ENCODE measurements around the gene CATSPERD. TPM values are rescaled to one million over a fixed set of nuclear protein-coding genes. Genes with fewer than 3 reads are reported as not detected.

Gene CATSPERD
- not detected in 2 replicates for total RNA-seq

DNA sequence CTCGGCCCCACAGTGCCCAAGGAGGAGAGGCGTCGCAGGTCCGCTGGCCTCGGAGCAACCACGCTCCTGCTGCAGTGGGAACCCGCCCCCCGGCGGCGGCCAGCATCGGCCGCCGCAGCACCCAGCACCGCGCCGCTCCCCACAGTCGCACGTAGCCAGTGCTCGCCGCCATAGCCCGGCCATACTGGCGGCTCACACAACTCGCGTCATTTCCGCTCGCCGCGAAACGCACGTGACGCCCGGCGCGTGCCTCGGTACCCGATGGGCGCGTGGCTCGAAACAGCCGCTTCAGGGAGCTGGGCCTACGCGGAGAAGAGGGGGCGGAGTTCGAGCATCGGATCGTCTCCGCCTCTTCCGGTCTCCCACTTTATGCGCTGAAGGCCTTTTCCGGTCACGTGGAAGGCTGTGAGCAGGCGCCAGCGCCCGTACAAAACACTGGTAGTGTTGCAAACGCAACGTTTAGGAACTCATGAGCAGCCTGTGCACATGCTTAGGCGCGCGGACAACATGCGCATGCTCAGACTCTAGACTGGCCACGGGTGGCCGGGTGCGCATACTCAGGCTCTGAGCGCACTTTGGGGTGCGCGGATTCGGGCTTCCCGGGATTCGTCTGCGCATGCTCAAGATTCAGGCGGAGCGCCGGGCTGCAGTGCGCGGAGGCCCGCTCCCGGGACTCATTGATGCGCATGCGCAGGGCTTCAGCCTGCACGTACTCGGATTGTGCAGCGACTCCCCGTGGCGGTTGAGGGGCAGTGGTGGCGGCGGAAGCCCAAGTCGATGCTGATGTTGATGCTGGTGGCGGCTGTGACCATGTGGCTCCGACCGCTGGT lies at the start of gene CATSPERD, which contains the start of gene LONP1:
CATSPERD (plus strand) TSS at position 677 of the 830 bp plus-strand sequence; CDS start at position 778, 101 bp downstream.
LONP1 (minus strand) TSS at position 186 of the 830 bp plus-strand sequence; CDS start at position 172, 14 bp downstream.

DNA sequence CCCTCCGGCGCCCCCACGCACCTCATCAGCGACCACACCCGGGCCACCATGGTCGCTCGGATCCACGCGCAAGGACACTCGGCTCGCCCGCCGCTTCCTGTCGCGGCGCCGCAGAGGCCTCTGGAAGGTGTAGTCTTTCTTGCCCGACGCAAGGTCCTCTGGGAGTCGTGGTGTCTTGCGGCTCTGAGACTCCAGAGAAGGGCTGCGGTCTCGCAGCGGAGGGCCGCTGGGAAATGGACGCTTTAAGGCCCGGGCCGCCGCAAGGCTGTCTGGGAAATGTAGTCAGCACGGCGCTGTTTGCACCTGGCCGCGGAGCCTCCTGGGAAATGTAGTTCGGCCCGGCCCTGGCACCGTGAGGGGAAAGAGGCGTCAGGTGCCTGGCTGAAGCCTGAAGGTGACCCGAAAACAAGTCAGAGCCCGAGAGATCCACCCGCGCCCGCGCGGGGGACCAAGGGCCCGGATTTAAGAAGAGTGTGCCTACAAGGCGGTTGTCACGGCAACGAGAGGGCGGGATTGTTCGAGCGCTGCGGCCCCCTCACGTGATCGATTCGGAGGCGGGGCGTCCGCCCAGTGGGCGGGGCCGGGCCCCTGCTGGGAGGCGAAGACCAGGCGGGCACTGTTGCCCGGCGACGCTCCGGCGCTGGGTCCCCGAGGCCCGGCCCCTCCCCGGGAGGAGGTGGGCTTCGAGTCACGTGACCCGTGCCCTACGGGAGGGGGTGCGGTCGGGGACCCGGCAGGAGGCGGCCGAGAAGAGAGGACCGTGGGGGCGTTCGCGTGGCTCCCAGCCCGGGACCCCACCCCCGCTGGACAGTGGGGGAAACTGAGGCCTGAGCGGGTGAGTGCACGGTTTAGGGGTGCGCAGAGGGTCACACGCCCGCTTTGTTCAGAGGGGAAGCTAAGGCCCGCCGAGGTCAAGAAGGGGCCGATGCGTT lies 39.7 kb upstream of the CATSPERD start, which contains the start of the genes HSD11B1L and MICOS13:
HSD11B1L (plus strand) TSS at position 591 of the 932 bp plus-strand sequence. CDS start 3,806 bp downstream, outside the sequence.
MICOS13 (minus strand) TSS at position 80 of the 932 bp plus-strand sequence; CDS start at position 50, 30 bp downstream.

DNA sequence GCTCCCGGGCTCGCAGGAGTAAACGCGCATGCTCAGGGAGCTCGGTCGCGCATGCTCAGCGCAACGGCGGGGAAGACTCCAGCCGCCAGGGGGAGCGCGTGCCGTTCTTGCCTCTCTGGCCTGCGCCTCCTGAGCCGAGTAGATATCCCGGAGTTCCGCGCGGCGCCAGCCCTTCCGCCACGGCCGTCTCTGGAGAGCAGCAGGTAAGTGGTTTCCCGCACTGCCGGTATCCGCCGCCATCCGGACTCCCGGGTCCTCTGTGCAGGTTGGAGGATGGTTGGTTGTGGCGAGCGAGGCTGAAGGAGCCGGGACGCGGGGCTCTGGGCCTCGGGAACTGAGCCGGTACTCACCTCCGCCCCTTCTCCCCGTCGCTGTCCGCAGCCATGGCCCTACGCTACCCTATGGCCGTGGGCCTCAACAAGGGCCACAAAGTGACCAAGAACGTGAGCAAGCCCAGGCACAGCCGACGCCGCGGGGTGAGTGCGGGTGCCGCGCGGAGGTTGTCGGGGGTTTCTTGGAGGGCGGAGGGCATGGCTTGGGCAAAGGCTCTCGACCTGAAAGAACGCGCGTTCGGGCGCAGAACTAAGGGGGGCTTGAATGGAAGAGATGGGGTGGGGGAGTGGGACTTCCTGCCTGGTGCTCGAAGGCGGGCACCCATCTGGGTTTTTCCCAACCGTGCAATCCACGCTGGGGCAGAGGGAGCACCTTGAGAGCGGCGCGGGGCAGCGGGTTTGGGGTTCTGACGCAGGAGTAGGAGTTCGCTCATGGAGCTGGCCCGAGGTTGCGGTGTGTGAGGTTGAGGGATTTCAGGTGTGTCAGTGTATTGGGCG lies 30.1 kb upstream of the CATSPERD start, which contains the start of gene RPL36:
RPL36 (plus strand) TSS at position 171 of the 830 bp plus-strand sequence; CDS start at position 384, 213 bp downstream.

DNA sequence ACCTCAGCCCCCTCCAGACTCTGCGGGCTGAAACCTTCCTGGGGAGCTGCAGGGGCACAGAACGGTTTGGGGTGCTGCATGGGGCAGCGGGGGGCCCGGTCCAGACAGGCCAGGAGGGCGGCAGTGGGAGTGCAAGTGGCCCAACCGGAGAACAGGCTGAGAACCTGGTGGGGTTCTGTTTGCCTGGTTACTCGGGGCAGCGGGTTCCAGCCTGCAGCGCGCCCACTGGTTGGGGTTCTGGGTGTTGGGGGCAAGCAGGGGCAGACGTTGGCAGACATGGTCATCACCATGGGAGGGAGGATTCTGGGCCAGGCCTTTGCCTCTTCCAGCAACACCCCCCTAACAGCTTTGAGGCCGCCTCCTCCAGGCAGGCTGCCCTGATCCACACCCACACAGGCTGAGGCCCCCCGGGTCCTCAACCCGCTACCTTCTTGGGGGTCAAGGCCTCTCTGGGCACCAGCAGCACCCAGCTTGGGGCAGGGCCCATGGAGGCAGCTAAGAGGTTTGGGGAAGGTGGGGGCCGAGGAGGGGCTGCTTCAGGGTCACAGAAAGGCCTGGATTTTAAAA lies 64.2 kb downstream of the CATSPERD start, which contains the start of gene PRR22:
PRR22 (minus strand) TSS at position 166 of the 567 bp plus-strand sequence; CDS start at position 80, 86 bp downstream.

GRCh38 chr19:5790559-5791520 lies 70.4 kb downstream of the CATSPERD start, which contains the start of gene DUS3L:
TSS of gene DUS3L (minus strand) at chr19:5791163. CDS start at chr19:5791141, 22 bp downstream.

GRCh38 chr19:5804516-5805461 lies 84.4 kb downstream of the CATSPERD start, which contains the start of gene NRTN:
TSS of gene NRTN (plus strand) at chr19:5805067. CDS start at chr19:5824166, 19,099 bp downstream.

Other genes with a start within 250 kb of the CATSPERD start
- gene TINCR, start 152.7 kb upstream of the CATSPERD start, total RNA-seq, result not detected in 2 replicates
- 14.1 and 17.5 TPM in 2 replicates for gene SAFB2, start 97.9 kb upstream of the CATSPERD start, total RNA-seq
- gene SAFB, start 97.6 kb upstream of the CATSPERD start, total RNA-seq, result 32.6 and 47.2 TPM in 2 replicates
- 45.6 and 74.7 TPM in 2 replicates for gene MICOS13, start 40.1 kb upstream of the CATSPERD start, total RNA-seq
- gene HSD11B1L, start 39.6 kb upstream of the CATSPERD start, total RNA-seq, result 19.3 and 34.9 TPM in 2 replicates
- gene RPL36, start 30.3 kb upstream of the CATSPERD start, total RNA-seq, result 1,315 and 2,006 TPM in 2 replicates
- gene LONP1, start 491 bp upstream of the CATSPERD start, total RNA-seq, result 85.5 and 107 TPM in 2 replicates
- 0.60 and 2.2 TPM in 2 replicates for gene PRR22, start 64.1 kb downstream of the CATSPERD start, total RNA-seq
- gene DUS3L, start 70.5 kb downstream of the CATSPERD start, total RNA-seq, result 15.7 and 17.4 TPM in 2 replicates
- gene NRTN, start 84.4 kb downstream of the CATSPERD start, total RNA-seq, result 0.12 TPM in 1 of 2 replicates, not detected in the other
- gene FUT6, start 119.1 kb downstream of the CATSPERD start, total RNA-seq, result not detected in 2 replicates
- not detected in 2 replicates for gene FUT3, start 130.8 kb downstream of the CATSPERD start, total RNA-seq
- not detected in 2 replicates for gene FUT5, start 149.9 kb downstream of the CATSPERD start, total RNA-seq
- 341 and 345 TPM in 2 replicates for gene NDUFA11, start 183.2 kb downstream of the CATSPERD start, total RNA-seq
- gene VMAC, start 184.2 kb downstream of the CATSPERD start, total RNA-seq, result 3.5 and 4.9 TPM in 2 replicates
- gene CAPS, start 193.6 kb downstream of the CATSPERD start, total RNA-seq, result 2.0 and 4.9 TPM in 2 replicates